ENCODE data around the gene AGBL1.

DNA sequence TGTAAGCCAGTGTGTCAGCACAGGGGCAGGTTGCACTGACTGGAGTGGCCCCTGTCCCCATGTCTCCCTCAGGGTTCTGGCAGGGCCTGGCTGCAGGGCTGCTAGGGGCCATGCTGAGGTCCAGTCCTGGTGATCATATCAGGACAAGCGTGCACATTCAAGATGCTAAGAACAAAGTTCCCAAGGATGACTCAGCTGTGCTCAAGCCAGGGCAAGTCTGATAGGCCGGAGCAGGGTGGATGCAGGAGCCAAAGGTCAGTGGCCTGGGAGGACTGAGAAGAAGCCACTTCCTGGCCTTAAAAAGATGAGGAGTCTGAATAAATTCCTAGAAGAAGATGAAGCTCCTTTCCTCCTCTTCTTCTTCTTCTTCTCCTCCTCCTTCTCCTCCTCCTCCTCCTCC, 353.2 kb downstream of the AGBL1 start:
- no peak for TF ChIP-seq TAF1 (IDR thresholded peaks at IDR 0.05; ENCODE audit: borderline replicate concordance, low read depth, low read length)
- no peak for TF ChIP-seq POLR2A (IDR thresholded peaks at IDR 0.05; ENCODE audit: low read depth, low read length)
- TF ChIP-seq POLR2AphosphoS5 (IDR thresholded peaks at IDR 0.05; ENCODE audit: low read depth, low read length): no peak

Data from GM12892 (cell line).